ENCODE results near the gene HSPB1. TPM values are rescaled to one million over a fixed set of nuclear protein-coding genes. Genes with fewer than 3 reads are reported as not detected.

Gene HSPB1
- total and polyA plus RNA-seq, 2 experiments from 2014 or later: 48.1 to 437 TPM

DNA sequence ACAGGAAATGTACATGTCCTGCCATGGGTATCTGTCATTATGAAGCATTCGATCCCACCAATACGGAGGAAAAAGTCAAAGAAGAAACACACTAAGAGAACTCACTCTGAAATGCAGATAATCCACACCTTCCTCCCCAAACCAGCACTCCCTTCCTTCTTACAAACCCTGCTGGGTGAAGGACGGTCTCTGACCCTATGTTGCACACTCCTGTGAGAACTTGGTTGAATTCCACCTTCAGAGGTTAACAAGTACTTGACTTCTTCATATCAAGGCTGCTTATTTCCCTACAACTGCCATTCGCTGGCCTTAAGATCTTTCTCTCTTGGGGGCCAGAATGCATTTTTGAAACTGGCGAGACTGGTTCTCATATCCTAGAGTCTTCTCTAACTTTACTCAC, 39.7 kb downstream of the HSPB1 start (continued):
- TF ChIP-seq, protein P1, sequence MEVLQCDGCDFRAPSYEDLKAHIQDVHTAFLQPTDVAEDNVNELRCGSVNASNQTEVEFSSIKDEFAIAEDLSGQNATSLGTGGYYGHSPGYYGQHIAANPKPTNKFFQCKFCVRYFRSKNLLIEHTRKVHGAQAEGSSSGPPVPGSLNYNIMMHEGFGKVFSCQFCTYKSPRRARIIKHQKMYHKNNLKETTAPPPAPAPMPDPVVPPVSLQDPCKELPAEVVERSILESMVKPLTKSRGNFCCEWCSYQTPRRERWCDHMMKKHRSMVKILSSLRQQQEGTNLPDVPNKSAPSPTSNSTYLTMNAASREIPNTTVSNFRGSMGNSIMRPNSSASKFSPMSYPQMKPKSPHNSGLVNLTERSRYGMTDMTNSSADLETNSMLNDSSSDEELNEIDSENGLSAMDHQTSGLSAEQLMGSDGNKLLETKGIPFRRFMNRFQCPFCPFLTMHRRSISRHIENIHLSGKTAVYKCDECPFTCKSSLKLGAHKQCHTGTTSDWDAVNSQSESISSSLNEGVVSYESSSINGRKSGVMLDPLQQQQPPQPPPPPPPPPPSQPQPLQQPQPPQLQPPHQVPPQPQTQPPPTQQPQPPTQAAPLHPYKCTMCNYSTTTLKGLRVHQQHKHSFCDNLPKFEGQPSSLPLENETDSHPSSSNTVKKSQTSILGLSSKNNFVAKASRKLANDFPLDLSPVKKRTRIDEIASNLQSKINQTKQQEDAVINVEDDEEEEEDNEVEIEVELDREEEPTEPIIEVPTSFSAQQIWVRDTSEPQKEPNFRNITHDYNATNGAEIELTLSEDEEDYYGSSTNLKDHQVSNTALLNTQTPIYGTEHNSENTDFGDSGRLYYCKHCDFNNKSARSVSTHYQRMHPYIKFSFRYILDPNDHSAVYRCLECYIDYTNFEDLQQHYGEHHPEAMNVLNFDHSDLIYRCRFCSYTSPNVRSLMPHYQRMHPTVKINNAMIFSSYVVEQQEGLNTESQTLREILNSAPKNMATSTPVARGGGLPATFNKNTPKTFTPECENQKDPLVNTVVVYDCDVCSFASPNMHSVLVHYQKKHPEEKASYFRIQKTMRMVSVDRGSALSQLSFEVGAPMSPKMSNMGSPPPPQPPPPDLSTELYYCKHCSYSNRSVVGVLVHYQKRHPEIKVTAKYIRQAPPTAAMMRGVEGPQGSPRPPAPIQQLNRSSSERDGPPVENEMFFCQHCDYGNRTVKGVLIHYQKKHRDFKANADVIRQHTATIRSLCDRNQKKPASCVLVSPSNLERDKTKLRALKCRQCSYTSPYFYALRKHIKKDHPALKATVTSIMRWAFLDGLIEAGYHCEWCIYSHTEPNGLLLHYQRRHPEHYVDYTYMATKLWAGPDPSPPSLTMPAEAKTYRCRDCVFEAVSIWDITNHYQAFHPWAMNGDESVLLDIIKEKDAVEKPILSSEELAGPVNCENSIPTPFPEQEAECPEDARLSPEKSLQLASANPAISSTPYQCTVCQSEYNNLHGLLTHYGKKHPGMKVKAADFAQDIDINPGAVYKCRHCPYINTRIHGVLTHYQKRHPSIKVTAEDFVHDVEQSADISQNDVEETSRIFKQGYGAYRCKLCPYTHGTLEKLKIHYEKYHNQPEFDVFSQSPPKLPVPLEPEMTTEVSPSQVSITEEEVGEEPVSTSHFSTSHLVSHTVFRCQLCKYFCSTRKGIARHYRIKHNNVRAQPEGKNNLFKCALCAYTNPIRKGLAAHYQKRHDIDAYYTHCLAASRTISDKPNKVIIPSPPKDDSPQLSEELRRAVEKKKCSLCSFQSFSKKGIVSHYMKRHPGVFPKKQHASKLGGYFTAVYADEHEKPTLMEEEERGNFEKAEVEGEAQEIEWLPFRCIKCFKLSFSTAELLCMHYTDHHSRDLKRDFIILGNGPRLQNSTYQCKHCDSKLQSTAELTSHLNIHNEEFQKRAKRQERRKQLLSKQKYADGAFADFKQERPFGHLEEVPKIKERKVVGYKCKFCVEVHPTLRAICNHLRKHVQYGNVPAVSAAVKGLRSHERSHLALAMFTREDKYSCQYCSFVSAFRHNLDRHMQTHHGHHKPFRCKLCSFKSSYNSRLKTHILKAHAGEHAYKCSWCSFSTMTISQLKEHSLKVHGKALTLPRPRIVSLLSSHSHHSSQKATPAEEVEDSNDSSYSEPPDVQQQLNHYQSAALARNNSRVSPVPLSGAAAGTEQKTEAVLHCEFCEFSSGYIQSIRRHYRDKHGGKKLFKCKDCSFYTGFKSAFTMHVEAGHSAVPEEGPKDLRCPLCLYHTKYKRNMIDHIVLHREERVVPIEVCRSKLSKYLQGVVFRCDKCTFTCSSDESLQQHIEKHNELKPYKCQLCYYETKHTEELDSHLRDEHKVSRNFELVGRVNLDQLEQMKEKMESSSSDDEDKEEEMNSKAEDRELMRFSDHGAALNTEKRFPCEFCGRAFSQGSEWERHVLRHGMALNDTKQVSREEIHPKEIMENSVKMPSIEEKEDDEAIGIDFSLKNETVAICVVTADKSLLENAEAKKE (CRISPR knock-in tag; IDR thresholded peaks at IDR 0.05): no peak
- TF ChIP-seq POLR2AphosphoS5 (IDR thresholded peaks at IDR 0.05; ENCODE audit: low read depth): no peak
- TF ChIP-seq NANOG (IDR thresholded peaks at IDR 0.05; ENCODE audit: borderline replicate concordance): no peak
- no peak for TF ChIP-seq EZH2 (IDR thresholded peaks at IDR 0.05; ENCODE audit: low read depth, unreplicated experiment)
- no peak for TF ChIP-seq CREB1 (CRISPR knock-in tag; IDR thresholded peaks at IDR 0.05; ENCODE audit: low read depth)
- TF ChIP-seq JUNB (IDR thresholded peaks at IDR 0.05; ENCODE audit: unreplicated experiment): no peak

DNA sequence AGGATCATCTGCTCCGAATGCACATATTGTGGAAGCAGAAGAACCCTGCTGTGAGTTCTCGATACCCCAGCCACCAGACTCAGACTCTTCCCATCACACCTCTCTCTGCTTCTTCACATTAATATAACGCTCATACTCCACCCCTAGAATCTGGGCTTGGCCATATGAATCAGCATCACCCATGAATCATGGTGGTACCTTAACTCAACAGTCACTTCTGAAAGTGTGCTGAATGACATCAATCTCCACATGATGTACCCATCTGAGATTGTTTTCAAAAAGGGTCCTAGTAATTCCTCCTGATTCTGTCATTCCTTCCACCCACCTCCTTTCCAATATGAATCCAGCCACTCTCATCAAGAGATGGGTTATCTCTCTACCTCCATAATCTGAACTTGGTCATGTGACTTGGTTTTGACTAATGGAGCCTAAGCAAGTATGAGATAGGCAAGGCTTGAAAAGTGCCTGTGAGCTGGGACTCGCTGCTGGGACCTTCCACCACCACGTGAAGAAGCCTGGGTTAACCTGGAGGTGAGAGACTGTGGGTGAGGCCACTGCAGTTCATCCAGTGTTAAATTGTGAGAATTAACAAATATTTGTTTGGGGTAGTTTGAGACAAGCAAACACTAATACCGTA, 40.9 kb downstream of the HSPB1 start:
- DNase-seq (ENCODE audit: low spot score) (no peak), ATAC-seq (no peak)
- no peak overlapping the region for H3K4me3 ChIP-seq
- H3F3A ChIP-seq (replicated peaks; ENCODE audit: low read depth): peaks cover 16% of the 10 kb centered on the region
- Mint-ChIP-seq H3K27me3 (ENCODE audit: insufficient read depth, low read depth, poor library complexity) (peaks cover 13% of the 10 kb centered on the region), H3K4me3 (no peak overlapping the region), H3K27ac (no peak overlapping the region), H3K36me3 (ENCODE audit: low read depth) (peaks cover 91% of the 10 kb centered on the region), H3K9me3 (no peaks in the 10 kb centered on the region), H3K4me1 (peaks cover 52% of the 10 kb centered on the region)
- H3K27me3 ChIP-seq (ENCODE audit: insufficient read depth): no peaks in the 10 kb centered on the region
- peaks cover 100% of the 10 kb centered on the region for H3K79me2 ChIP-seq (replicated peaks; ENCODE audit: insufficient read depth)
- peaks cover 95% of the 10 kb centered on the region for H4K20me1 ChIP-seq (replicated peaks; ENCODE audit: insufficient read depth)
- peaks cover 10% of the 10 kb centered on the region for H3K4me1 ChIP-seq (ENCODE audit: insufficient read depth)
- no peak overlapping the region for H2AFZ ChIP-seq
- no peaks in the 10 kb centered on the region for H3K9me2 ChIP-seq (ENCODE audit: insufficient read depth)
- H3K4me2 ChIP-seq: no peak overlapping the region
- H3K27ac ChIP-seq (ENCODE audit: low read depth): 0 out of 2 replicates have a peak overlapping the region, but pooled peaks have one; percentile 32
- peaks cover 55% of the 10 kb centered on the region for H3K36me3 ChIP-seq (ENCODE audit: insufficient read depth)
- TF ChIP-seq, protein P2, sequence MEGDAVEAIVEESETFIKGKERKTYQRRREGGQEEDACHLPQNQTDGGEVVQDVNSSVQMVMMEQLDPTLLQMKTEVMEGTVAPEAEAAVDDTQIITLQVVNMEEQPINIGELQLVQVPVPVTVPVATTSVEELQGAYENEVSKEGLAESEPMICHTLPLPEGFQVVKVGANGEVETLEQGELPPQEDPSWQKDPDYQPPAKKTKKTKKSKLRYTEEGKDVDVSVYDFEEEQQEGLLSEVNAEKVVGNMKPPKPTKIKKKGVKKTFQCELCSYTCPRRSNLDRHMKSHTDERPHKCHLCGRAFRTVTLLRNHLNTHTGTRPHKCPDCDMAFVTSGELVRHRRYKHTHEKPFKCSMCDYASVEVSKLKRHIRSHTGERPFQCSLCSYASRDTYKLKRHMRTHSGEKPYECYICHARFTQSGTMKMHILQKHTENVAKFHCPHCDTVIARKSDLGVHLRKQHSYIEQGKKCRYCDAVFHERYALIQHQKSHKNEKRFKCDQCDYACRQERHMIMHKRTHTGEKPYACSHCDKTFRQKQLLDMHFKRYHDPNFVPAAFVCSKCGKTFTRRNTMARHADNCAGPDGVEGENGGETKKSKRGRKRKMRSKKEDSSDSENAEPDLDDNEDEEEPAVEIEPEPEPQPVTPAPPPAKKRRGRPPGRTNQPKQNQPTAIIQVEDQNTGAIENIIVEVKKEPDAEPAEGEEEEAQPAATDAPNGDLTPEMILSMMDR (conservative IDR thresholded peaks at IDR 0.05; ENCODE audit: low read depth in 2 of 2): no peak
- no peak for TF ChIP-seq JUNB (IDR thresholded peaks at IDR 0.05; ENCODE audit: unreplicated experiment)
- no peak for TF ChIP-seq EZH2phosphoT487 (IDR thresholded peaks at IDR 0.05; ENCODE audit: unreplicated experiment)
- TF ChIP-seq, protein P3, sequence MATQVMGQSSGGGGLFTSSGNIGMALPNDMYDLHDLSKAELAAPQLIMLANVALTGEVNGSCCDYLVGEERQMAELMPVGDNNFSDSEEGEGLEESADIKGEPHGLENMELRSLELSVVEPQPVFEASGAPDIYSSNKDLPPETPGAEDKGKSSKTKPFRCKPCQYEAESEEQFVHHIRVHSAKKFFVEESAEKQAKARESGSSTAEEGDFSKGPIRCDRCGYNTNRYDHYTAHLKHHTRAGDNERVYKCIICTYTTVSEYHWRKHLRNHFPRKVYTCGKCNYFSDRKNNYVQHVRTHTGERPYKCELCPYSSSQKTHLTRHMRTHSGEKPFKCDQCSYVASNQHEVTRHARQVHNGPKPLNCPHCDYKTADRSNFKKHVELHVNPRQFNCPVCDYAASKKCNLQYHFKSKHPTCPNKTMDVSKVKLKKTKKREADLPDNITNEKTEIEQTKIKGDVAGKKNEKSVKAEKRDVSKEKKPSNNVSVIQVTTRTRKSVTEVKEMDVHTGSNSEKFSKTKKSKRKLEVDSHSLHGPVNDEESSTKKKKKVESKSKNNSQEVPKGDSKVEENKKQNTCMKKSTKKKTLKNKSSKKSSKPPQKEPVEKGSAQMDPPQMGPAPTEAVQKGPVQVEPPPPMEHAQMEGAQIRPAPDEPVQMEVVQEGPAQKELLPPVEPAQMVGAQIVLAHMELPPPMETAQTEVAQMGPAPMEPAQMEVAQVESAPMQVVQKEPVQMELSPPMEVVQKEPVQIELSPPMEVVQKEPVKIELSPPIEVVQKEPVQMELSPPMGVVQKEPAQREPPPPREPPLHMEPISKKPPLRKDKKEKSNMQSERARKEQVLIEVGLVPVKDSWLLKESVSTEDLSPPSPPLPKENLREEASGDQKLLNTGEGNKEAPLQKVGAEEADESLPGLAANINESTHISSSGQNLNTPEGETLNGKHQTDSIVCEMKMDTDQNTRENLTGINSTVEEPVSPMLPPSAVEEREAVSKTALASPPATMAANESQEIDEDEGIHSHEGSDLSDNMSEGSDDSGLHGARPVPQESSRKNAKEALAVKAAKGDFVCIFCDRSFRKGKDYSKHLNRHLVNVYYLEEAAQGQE (IDR thresholded peaks at IDR 0.05; ENCODE audit: unreplicated experiment): no peak
- TF ChIP-seq NANOG (IDR thresholded peaks at IDR 0.05; ENCODE audit: borderline replicate concordance): no peak
- no peak for TF ChIP-seq STAT1 (IDR thresholded peaks at IDR 0.05; ENCODE audit: unreplicated experiment)
- TF ChIP-seq EZH2 (IDR thresholded peaks at IDR 0.05; ENCODE audit: low read depth, unreplicated experiment): no peak
- no peak for TF ChIP-seq POLR2AphosphoS5 (IDR thresholded peaks at IDR 0.05; ENCODE audit: low read depth)
- TF ChIP-seq ZNF114 (CRISPR knock-in tag; IDR thresholded peaks at IDR 0.05): no peak
- TF ChIP-seq CREB1 (CRISPR knock-in tag; IDR thresholded peaks at IDR 0.05; ENCODE audit: low read depth): no peak
